SK-N-SH treated with all-trans-retinoic acid at 6 μM for 48 hours (cell line): Measurements from ENCODE around the gene FLAD1.

Experiments used
- ATAC-seq: fragments of 200-7000 bp; cut with Tn5 transposase; 3 replicates; pipeline ENCODE4 v1.9.1; 2020; ENCODE audit warnings: mild to moderate bottlenecking, moderate library complexity
- ARNTL ChIP-seq: fragments of 450-650 bp; formaldehyde crosslinking; IDR thresholded peaks from 2 replicates; pipeline ENCODE4 v1.5.0; 2020; ENCODE audit warnings: low read depth, mild to moderate bottlenecking, moderate library complexity, borderline replicate concordance
- BACH2 ChIP-seq: fragments of 250-450 bp; sonication (Bioruptor Pico); IDR thresholded peaks from 2 replicates; pipeline ENCODE4 v1.9.0; 2021; ENCODE audit warnings: mild to moderate bottlenecking, borderline replicate concordance
- CSDC2 ChIP-seq: fragments of 250-450 bp; sonication (Bioruptor Pico); IDR thresholded peaks from 2 replicates; pipeline ENCODE4 v1.5.0; 2020; ENCODE audit warnings: mild to moderate bottlenecking, moderate library complexity
- ESRRG ChIP-seq: fragments of 250-450 bp; sonication (Bioruptor Pico); IDR thresholded peaks from 2 replicates; pipeline ENCODE4 v1.6.1; 2021; ENCODE audit warnings: mild to moderate bottlenecking
- GLIS3 ChIP-seq: fragments of 250-450 bp; sonication (Bioruptor Pico); IDR thresholded peaks from 2 replicates; pipeline ENCODE4 v1.5.0; 2020; ENCODE audit warnings: mild to moderate bottlenecking, moderate library complexity
- ISL1 ChIP-seq: fragments of 250-450 bp; sonication (Bioruptor Pico); IDR thresholded peaks from 2 replicates; pipeline ENCODE4 v2.1.2; 2022; ENCODE audit warnings: mild to moderate bottlenecking, moderate library complexity
- OSR1 ChIP-seq: fragments of 250-450 bp; sonication (Bioruptor Pico); IDR thresholded peaks from 2 replicates; pipeline ENCODE4 v1.8.0; 2022; ENCODE audit warnings: moderate library complexity, mild to moderate bottlenecking, inconsistent platforms
- PATZ1 ChIP-seq: fragments of 250-450 bp; sonication (Bioruptor Pico); IDR thresholded peaks from 2 replicates; pipeline ENCODE4 v1.8.0; 2020; ENCODE audit warnings: mild to moderate bottlenecking, moderate library complexity, borderline replicate concordance
- POU6F1 ChIP-seq: fragments of 250-450 bp; sonication (Bioruptor Pico); IDR thresholded peaks from 2 replicates; pipeline ENCODE4 v1.8.0; 2021; ENCODE audit warnings: low read depth, mild to moderate bottlenecking, moderate library complexity, borderline replicate concordance
- PPARA ChIP-seq: fragments of 250-450 bp; sonication (Bioruptor Pico); IDR thresholded peaks from 2 replicates; pipeline ENCODE4 v1.5.0; 2020; ENCODE audit warnings: mild to moderate bottlenecking, borderline replicate concordance
- RARB ChIP-seq: fragments of 250-450 bp; sonication (Bioruptor Pico); IDR thresholded peaks from 2 replicates; pipeline ENCODE4 v1.8.0; 2021; ENCODE audit warnings: mild to moderate bottlenecking, moderate library complexity
- SNAI2 ChIP-seq: fragments of 250-450 bp; sonication (Bioruptor Pico); IDR thresholded peaks from 2 replicates; pipeline ENCODE4 v1.5.0; 2020; ENCODE audit warnings: mild to moderate bottlenecking, moderate library complexity
- TCF4 ChIP-seq: fragments of 250-450 bp; sonication (Bioruptor Pico); IDR thresholded peaks from 2 replicates; pipeline ENCODE4 v1.8.0; 2021; ENCODE audit warnings: mild to moderate bottlenecking, moderate library complexity, borderline replicate concordance
- TSHZ2 ChIP-seq: fragments of 250-450 bp; sonication (Bioruptor Pico); IDR thresholded peaks from 2 replicates; pipeline ENCODE4 v1.5.0; 2020; ENCODE audit warnings: mild to moderate bottlenecking, moderate library complexity
- ZC3H10 ChIP-seq: fragments of 250-450 bp; sonication (Bioruptor Pico); IDR thresholded peaks from 2 replicates; pipeline ENCODE4 v1.5.1; 2021; ENCODE audit warnings: mild to moderate bottlenecking, moderate library complexity
- ZFP3 ChIP-seq: fragments of 250-450 bp; sonication (Bioruptor Pico); IDR thresholded peaks from 2 replicates; pipeline ENCODE4 v1.5.0; 2020; ENCODE audit warnings: mild to moderate bottlenecking, moderate library complexity
- ZFP30 ChIP-seq: fragments of 450-650 bp; formaldehyde crosslinking; IDR thresholded peaks from 2 replicates; pipeline ENCODE4 v1.5.0; 2022; ENCODE audit warnings: mild to moderate bottlenecking, moderate library complexity
- ZNF565 ChIP-seq: fragments of 450-650 bp; formaldehyde crosslinking; conservative IDR thresholded peaks from 2 replicates; pipeline ENCODE4 v1.5.0; 2020; ENCODE audit warnings: low read depth, mild to moderate bottlenecking, moderate library complexity
- ZNF70 ChIP-seq: fragments of 450-650 bp; formaldehyde crosslinking; IDR thresholded peaks from 2 replicates; pipeline ENCODE4 v1.5.0; 2020; ENCODE audit warnings: mild to moderate bottlenecking, moderate library complexity
- ZNF8 ChIP-seq: fragments of 450-650 bp; formaldehyde crosslinking; IDR thresholded peaks from 2 replicates; pipeline ENCODE4 v1.5.0; 2020; ENCODE audit warnings: mild to moderate bottlenecking, moderate library complexity

FLAD1 gene

GRCh38 chr1:154943649-154944400 is 39.3 kb upstream of the FLAD1 start (continued):
- no peak for TF ChIP-seq POU6F1 (CRISPR knock-in tag)
- TF ChIP-seq ISL1 (CRISPR knock-in tag): no peak
- no peak for TF ChIP-seq ZFP30 (CRISPR knock-in tag)
- no peak for TF ChIP-seq BACH2 (CRISPR knock-in tag)
- no peak for TF ChIP-seq ARNTL
- TF ChIP-seq ZNF70 (CRISPR knock-in tag): no peak
- no peak for TF ChIP-seq ESRRG (CRISPR knock-in tag)

- ATAC-seq: no peak
- no peak for TF ChIP-seq RARB (CRISPR knock-in tag)
- TF ChIP-seq PATZ1 (CRISPR knock-in tag): no peak
- TF ChIP-seq BACH2 (CRISPR knock-in tag): no peak
- no peak for TF ChIP-seq ZNF565
- TF ChIP-seq ZNF70 (CRISPR knock-in tag): no peak
- TF ChIP-seq ISL1 (CRISPR knock-in tag): no peak
- TF ChIP-seq ZNF8: no peak
- no peak for TF ChIP-seq PPARA (CRISPR knock-in tag)
- TF ChIP-seq POU6F1 (CRISPR knock-in tag): no peak
- no peak for TF ChIP-seq ESRRG (CRISPR knock-in tag)
- no peak for TF ChIP-seq TCF4 (CRISPR knock-in tag)
These were observed 38.6 kb upstream of the FLAD1 start for GRCh38 chr1:154944401-154945159.

- TF ChIP-seq GLIS3 (CRISPR knock-in tag) (no peak), TCF4 (CRISPR knock-in tag) (no peak), OSR1 (CRISPR knock-in tag) (no peak), ISL1 (CRISPR knock-in tag) (no peak), ZNF565 (no peak), ARNTL (no peak), ZNF8 (no peak), BACH2 (CRISPR knock-in tag) (no peak), CSDC2 (CRISPR knock-in tag) (no peak), ESRRG (CRISPR knock-in tag) (no peak), RARB (CRISPR knock-in tag) (no peak), POU6F1 (CRISPR knock-in tag) (no peak), ZC3H10 (CRISPR knock-in tag) (no peak), PATZ1 (CRISPR knock-in tag) (no peak), ZNF70 (CRISPR knock-in tag) (no peak), ZFP3 (CRISPR knock-in tag) (no peak), PPARA (CRISPR knock-in tag) (no peak), TSHZ2 (CRISPR knock-in tag) (no peak), SNAI2 (CRISPR knock-in tag) (no peak)
- no peak for ATAC-seq
These were observed 37.8 kb upstream of the FLAD1 start for GRCh38 chr1:154945160-154945961.
